Activated naive CD8-positive, alpha-beta T cell treated with anti-CD3 and anti-CD28 coated beads for 36 hours (primary cell): Measurements from ENCODE around the gene MLXIP. TPM values are rescaled to one million over a fixed set of nuclear protein-coding genes. Genes with fewer than 3 reads are reported as not detected.
"Not testable (repeated sequence)": the region's sequence is repeated elsewhere in the genome, so short reads cannot be mapped to it uniquely, and the experiment has no call there.

Experiments used
- DNase-seq: peaks from one replicate; pipeline ENCODE4 v3.0.0; 2021
- H3K27ac Mint-ChIP-seq: one replicate; pipeline ENCODE4 v1.8.0; 2022; ENCODE audit warnings: mild to moderate bottlenecking, moderate library complexity, mixed read lengths
- H3K27me3 Mint-ChIP-seq: one replicate; pipeline ENCODE4 v1.8.0; 2022; ENCODE audit warnings: mild to moderate bottlenecking, mixed read lengths
- H3K36me3 Mint-ChIP-seq: one replicate; pipeline ENCODE4 v1.8.0; 2021; ENCODE audit warnings: mild to moderate bottlenecking, mixed read lengths
- H3K4me1 Mint-ChIP-seq: one replicate; pipeline ENCODE4 v1.8.0; 2021; ENCODE audit warnings: mixed read lengths
- H3K4me3 Mint-ChIP-seq: one replicate; pipeline ENCODE4 v1.8.0; 2022; ENCODE audit warnings: mild to moderate bottlenecking, moderate library complexity, mixed read lengths
- H3K9me3 Mint-ChIP-seq: one replicate; pipeline ENCODE4 v1.8.0; 2022; ENCODE audit warnings: mixed read lengths
- total RNA-seq, 2 experiments: library from RNA; stranded (reverse); gene quantifications; one replicate each; pipeline ENCODE4 v1.2.3, GENCODE V29; 2021

Gene MLXIP
- total RNA-seq, 2 experiments from 2014 or later = 29.0 to 30.1 TPM

GRCh38 chr12:122046145-122046544, 32.4 kb upstream of the MLXIP start:
- H3K9me3 Mint-ChIP-seq = no peaks in the 10 kb centered on the region
- no peaks in the 10 kb centered on the region for H3K4me1 Mint-ChIP-seq
- peaks cover 7% of the 10 kb centered on the region for H3K36me3 Mint-ChIP-seq
- no peak for DNase-seq
- no peak overlapping the region for H3K27ac Mint-ChIP-seq
- no peak overlapping the region for H3K4me3 Mint-ChIP-seq
- H3K27me3 Mint-ChIP-seq = no peaks in the 10 kb centered on the region

GRCh38 chr12:122048151-122048550, 30.4 kb upstream of the MLXIP start:
- H3K9me3 Mint-ChIP-seq = no peaks in the 10 kb centered on the region
- H3K4me1 Mint-ChIP-seq = no peaks in the 10 kb centered on the region
- no peaks in the 10 kb centered on the region for H3K27me3 Mint-ChIP-seq
- no peak overlapping the region for H3K4me3 Mint-ChIP-seq
- no peak for DNase-seq
- no peak overlapping the region for H3K27ac Mint-ChIP-seq
- H3K36me3 Mint-ChIP-seq = peaks cover 7% of the 10 kb centered on the region

- Mint-ChIP-seq H3K9me3 (no peaks in the 10 kb centered on the region), H3K36me3 (peaks cover 4% of the 10 kb centered on the region), H3K27ac (no peak overlapping the region), H3K4me1 (peaks cover 6% of the 10 kb centered on the region), H3K4me3 (no peak overlapping the region), H3K27me3 (no peaks in the 10 kb centered on the region)
- no peak for DNase-seq
These were observed 28.7 kb upstream of the MLXIP start for GRCh38 chr12:122049827-122050226.

- H3K27ac Mint-ChIP-seq = no peak overlapping the region
- H3K4me3 Mint-ChIP-seq = no peak overlapping the region
- H3K27me3 Mint-ChIP-seq = no peaks in the 10 kb centered on the region
- DNase-seq = no peak
- peaks cover 6% of the 10 kb centered on the region for H3K4me1 Mint-ChIP-seq
- H3K36me3 Mint-ChIP-seq = no peaks in the 10 kb centered on the region
- no peaks in the 10 kb centered on the region for H3K9me3 Mint-ChIP-seq
These were observed 27.9 kb upstream of the MLXIP start for GRCh38 chr12:122050706-122051105.

DNA sequence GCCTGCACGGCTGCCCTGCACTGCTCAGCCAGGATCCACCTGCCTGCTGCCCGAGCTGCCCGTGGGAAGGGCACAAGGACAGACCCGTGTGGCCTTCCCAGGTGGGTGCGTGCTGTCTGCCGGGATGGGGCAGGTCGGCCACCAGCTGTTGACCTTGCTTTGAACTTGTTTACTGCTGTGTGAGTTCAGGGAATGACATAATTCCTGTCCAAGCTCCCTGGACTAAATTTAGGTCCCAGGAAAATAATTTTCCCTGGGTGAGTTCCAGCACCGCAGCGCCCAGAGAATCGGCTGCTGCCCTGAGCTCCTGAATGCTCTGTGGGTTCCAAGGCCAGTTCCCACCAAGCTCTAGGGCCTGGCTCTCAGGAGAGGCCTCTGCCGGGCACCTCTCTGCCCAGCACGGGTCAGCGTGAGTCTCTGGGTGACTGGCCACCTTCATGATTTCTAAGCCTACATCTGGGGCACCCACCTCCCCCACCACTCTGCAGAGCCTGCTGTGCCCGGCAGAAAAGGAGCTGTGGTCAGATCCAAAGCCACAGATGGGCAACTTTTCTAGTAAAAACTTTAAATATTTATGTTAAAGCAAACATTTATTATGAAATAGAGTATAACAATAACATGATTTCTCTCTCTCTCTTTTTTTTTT, 27.2 kb upstream of the MLXIP start:
- Mint-ChIP-seq H3K36me3 (no peaks in the 10 kb centered on the region), H3K27ac (no peak overlapping the region), H3K4me3 (no peak overlapping the region), H3K4me1 (peaks cover 6% of the 10 kb centered on the region), H3K9me3 (no peaks in the 10 kb centered on the region), H3K27me3 (no peaks in the 10 kb centered on the region)
- DNase-seq = no peak

- Mint-ChIP-seq H3K4me3 (no peak overlapping the region), H3K27ac (no peak overlapping the region), H3K9me3 (no peaks in the 10 kb centered on the region), H3K27me3 (no peaks in the 10 kb centered on the region), H3K36me3 (no peaks in the 10 kb centered on the region), H3K4me1 (peaks cover 6% of the 10 kb centered on the region)
- DNase-seq = no peak
These were observed 26.3 kb upstream of the MLXIP start for GRCh38 chr12:122052285-122052684.

GRCh38 chr12:122054842-122055520, 23.6 kb upstream of the MLXIP start:
- DNase-seq = no peak
- H3K27me3 Mint-ChIP-seq = no peaks in the 10 kb centered on the region
- H3K9me3 Mint-ChIP-seq = no peaks in the 10 kb centered on the region
- no peak overlapping the region for H3K4me3 Mint-ChIP-seq
- H3K27ac Mint-ChIP-seq = no peak overlapping the region
- peaks cover 6% of the 10 kb centered on the region for H3K4me1 Mint-ChIP-seq
- H3K36me3 Mint-ChIP-seq = no peaks in the 10 kb centered on the region

GRCh38 chr12:122056406-122056805, 22.1 kb upstream of the MLXIP start:
- H3K27ac Mint-ChIP-seq, H3K9me3 Mint-ChIP-seq, DNase-seq, H3K4me1 Mint-ChIP-seq, H3K4me3 Mint-ChIP-seq, H3K27me3 Mint-ChIP-seq, H3K36me3 Mint-ChIP-seq: not testable (repeated sequence)

DNA sequence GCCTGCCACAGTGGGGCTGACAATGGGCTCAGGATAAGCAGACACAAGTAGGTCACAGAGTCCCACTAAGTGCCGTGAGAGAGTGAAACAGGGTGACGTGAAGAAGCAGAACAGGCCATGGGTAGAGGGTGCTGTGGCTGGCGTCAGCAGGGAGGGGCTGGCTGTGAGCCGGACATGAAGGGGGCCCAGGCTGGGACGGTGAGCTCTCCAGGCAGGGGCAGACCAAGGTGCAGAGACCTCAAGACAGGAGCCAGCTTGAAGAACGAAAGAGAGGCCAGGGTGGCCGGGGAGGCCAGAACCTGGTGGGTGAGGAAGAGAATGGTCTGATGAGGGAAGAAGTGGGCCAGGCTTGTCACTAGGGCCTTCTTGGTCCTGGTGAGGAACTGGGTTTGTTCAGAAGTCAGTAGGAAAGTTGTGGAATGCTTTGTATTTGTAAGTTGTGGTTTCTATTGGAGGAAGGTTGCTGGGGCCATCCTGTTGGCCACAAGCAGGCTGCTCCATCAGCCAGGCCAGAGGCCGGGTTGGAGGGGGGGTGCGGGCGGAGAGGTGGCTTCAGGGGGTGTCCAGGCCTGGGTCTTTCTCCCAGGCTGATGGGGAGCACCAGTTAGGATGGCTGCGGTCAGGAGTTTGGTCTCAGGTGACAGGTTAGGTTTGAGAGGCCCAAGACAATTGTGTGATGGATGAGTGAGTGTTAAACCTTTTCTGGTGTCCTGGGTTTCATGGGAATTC, 21.4 kb upstream of the MLXIP start:
- no peak overlapping the region for H3K27ac Mint-ChIP-seq
- DNase-seq = no peak

DNA sequence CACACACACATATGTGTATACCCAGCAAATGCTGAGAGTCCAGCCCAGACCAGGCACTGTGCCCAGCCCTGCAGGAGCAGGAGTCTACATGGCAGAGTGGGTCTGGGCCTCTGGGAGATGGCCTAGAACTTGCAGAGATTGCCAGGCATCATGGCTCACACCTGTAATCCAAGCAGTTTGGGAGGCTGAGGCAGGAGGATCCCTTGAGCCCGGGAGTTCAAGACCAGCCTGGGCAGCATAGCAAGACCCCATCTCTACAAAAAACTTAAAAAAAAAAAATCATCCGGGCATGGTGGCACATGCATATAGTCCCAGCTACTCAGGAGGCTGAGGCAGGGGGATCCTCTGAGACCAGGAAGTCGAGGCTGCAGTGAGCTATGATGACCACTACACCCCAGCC, 20.8 kb upstream of the MLXIP start:
- H3K27ac Mint-ChIP-seq = no peak overlapping the region
- peaks cover 6% of the 10 kb centered on the region for H3K4me1 Mint-ChIP-seq
- H3K4me3 Mint-ChIP-seq = no peak overlapping the region
- H3K36me3 Mint-ChIP-seq = no peaks in the 10 kb centered on the region
- H3K27me3 Mint-ChIP-seq = no peaks in the 10 kb centered on the region
- DNase-seq = no peak
- H3K9me3 Mint-ChIP-seq = no peaks in the 10 kb centered on the region

More for the DNA sequence above, 21.4 kb upstream of the MLXIP start:
- Mint-ChIP-seq H3K4me3 (no peak overlapping the region), H3K9me3 (no peaks in the 10 kb centered on the region), H3K36me3 (no peaks in the 10 kb centered on the region), H3K4me1 (peaks cover 6% of the 10 kb centered on the region), H3K27me3 (no peaks in the 10 kb centered on the region)

GRCh38 chr12:122058549-122059149, 19.9 kb upstream of the MLXIP start:
- H3K4me1 Mint-ChIP-seq = peaks cover 14% of the 10 kb centered on the region
- no peaks in the 10 kb centered on the region for H3K36me3 Mint-ChIP-seq
- no peak overlapping the region for H3K4me3 Mint-ChIP-seq
- no peak overlapping the region for H3K27ac Mint-ChIP-seq
- H3K27me3 Mint-ChIP-seq = no peaks in the 10 kb centered on the region
- DNase-seq = no peak
- H3K9me3 Mint-ChIP-seq = no peaks in the 10 kb centered on the region

GRCh38 chr12:122059203-122059960, 19.2 kb upstream of the MLXIP start:
- Mint-ChIP-seq H3K4me1 (peaks cover 13% of the 10 kb centered on the region), H3K4me3 (no peak overlapping the region), H3K27ac (no peak overlapping the region), H3K9me3 (no peaks in the 10 kb centered on the region), H3K27me3 (no peaks in the 10 kb centered on the region), H3K36me3 (no peaks in the 10 kb centered on the region)
- no peak for DNase-seq

DNA sequence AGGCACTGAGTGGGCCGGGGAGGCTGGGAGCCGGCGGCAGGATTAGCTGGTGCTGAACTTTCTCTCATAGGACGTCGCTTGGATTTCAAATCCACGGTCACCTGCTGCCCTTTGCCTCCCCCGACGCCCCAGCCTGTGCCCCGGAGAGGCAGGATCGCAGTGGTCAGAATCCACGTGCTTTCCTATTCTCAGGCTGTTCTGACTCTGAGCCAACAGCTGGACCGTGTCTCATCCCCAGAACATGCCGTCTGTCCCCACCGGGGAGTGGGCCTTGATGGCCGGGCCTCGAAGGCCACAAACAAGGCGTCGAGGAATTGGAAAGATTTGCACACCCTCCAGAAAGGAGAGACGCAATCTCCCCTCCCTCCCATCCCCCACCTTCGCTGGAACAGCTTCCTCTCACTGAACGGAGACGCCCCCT, 18.5 kb upstream of the MLXIP start:
- no peak overlapping the region for H3K4me3 Mint-ChIP-seq
- H3K36me3 Mint-ChIP-seq = no peaks in the 10 kb centered on the region
- no peak overlapping the region for H3K27ac Mint-ChIP-seq
- H3K27me3 Mint-ChIP-seq = no peaks in the 10 kb centered on the region
- DNase-seq = no peak
- H3K9me3 Mint-ChIP-seq = no peaks in the 10 kb centered on the region
- H3K4me1 Mint-ChIP-seq = peaks cover 10% of the 10 kb centered on the region

DNA sequence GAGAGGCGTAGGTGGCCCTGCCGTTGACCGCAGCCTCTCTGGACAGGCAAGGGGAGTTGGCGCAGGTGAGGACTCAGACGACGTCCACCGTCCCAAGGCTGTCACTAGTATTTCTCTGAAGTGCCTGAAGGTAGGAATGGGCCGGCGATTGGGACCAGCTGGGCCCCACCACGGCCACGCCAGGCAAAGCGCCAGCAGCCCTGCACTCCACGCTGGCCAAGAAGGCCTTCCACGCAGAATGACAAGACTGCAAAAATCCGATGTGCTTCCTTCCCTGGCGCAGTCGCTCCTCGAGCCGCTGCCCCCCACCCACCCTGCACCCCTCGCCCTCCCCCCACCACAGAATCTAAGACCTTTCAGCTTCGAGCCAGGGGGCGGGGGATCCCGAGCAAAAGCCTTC, 17.3 kb upstream of the MLXIP start:
- Mint-ChIP-seq H3K27me3 (no peaks in the 10 kb centered on the region), H3K27ac (no peak overlapping the region), H3K4me1 (peaks cover 10% of the 10 kb centered on the region), H3K4me3 (no peak overlapping the region), H3K36me3 (no peaks in the 10 kb centered on the region), H3K9me3 (no peaks in the 10 kb centered on the region)
- no peak for DNase-seq
